GM18873 (cell line): Measurements from ENCODE around the gene CCDC170.
"Not testable (repeated sequence)": the region's sequence is repeated elsewhere in the genome, so short reads cannot be mapped to it uniquely, and the experiment has no call there.

Source experiments
- ATAC-seq: cut with Tn5 transposase; IDR thresholded peaks from one replicate; pipeline ENCODE4 v1.9.1; 2021; ENCODE audit warnings: mild to moderate bottlenecking, moderate library complexity, moderate number of reproducible peaks; ENCODE audit not compliant: unreplicated experiment, low FRiP score

The CCDC170 gene, protein sequence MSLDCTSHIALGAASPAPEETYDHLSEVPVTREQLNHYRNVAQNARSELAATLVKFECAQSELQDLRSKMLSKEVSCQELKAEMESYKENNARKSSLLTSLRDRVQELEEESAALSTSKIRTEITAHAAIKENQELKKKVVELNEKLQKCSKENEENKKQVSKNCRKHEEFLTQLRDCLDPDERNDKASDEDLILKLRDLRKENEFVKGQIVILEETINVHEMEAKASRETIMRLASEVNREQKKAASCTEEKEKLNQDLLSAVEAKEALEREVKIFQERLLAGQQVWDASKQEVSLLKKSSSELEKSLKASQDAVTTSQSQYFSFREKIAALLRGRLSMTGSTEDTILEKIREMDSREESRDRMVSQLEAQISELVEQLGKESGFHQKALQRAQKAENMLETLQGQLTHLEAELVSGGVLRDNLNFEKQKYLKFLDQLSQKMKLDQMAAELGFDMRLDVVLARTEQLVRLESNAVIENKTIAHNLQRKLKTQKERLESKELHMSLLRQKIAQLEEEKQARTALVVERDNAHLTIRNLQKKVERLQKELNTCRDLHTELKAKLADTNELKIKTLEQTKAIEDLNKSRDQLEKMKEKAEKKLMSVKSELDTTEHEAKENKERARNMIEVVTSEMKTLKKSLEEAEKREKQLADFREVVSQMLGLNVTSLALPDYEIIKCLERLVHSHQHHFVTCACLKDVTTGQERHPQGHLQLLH

DNA sequence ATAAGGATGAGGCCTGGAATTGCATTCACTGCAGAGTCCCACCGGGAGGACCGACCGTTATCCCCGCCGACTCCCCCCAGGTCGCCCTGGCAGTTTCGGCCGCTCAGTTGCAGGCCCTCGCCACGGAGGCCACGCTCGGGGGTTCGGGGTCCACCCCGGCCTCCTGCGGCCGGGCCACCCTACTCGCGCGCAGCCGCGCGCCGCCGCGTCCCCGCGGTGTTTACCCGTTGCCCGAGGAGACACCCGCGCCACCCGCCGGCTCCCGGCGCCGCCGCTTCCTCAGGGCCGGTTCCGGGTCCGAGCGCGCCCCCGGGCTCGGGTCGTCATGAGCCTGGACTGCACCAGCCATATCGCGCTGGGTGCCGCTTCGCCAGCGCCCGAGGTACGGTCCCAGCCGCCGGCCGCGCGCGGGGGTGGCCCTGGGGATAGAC is at the start of gene CCDC170:
Gene CCDC170 (plus strand): TSS at position 214 of the 431 bp plus-strand sequence. CDS start 112 bp downstream, at position 326.
- ATAC-seq: no peak

DNA sequence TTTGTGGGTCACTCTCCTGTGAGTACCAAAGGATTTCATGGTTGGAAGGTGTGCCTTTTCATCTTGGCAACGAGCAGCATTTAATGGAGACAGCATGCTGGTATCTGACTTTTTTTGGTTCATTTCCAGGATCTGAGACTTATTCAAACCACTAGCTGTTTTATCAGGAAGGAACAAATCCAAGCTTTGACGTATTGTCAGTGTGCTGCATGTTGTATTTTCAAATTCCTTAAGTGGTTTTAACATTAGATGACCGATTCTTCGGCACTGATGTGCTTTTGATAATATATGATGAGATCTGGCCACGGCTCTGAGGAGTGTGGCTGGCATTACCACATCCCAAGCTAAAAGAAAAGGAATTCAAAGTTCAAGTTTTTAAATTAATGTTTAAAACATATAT is 48.3 kb upstream of the CCDC170 start:
- ATAC-seq: no peak

DNA sequence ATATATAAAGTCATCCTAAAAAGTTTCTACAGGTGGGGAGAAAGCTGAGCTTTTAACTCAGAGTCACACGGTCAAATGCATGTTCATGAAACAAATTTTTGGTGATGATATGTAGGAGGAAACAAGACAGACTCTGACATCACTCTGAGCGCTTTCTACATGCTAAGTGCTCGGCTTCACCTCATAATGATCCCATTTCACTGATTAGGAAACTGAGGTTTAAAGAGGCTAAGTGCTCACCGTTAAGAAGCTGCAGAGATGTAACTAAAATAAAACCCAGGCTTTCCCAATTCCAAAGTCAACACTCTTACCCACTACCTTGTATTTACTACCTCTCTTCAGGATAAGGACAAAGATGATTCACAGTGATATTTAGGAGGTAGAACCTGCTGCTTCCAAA is 46.6 kb upstream of the CCDC170 start:
- ATAC-seq: no peak

DNA sequence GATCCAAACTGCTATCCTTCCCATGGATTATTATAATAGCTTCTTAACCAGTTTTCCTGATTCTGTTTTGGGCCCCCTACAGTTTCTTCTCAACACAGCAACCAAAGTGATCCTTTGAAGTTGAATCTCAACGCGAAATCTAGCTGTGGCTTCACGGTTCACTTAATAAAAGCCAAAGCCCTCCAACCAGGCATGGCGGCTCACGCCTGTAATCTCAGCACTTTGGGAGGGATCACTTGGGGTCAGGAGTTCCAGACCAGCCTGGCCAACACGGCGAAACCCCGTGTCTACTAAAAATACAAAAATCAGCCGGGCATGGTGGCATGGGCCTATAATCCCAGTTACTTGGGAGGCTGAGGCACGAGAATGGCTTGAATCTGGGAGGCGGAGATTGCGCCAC is 45.2 kb upstream of the CCDC170 start:
- no peak for ATAC-seq

DNA sequence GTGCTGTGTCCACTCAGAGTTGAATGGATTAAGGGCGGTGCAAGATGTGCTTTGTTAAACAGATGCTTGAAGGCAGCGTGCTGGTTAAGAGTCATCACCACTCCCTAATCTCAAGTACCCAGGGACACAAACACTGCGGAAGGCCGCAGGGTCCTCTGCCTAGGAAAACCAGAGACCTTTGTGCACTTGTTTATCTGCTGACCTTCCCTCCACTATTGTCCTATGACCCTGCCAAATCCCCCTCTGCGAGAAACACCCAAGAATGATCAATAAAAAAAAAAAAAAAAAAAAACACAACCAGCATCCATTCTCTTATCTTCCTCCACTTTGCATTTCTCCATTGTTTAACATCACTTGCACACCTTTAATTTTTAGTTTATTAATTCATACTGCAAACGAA is 42.9 kb upstream of the CCDC170 start:
- not testable (repeated sequence) for ATAC-seq

DNA sequence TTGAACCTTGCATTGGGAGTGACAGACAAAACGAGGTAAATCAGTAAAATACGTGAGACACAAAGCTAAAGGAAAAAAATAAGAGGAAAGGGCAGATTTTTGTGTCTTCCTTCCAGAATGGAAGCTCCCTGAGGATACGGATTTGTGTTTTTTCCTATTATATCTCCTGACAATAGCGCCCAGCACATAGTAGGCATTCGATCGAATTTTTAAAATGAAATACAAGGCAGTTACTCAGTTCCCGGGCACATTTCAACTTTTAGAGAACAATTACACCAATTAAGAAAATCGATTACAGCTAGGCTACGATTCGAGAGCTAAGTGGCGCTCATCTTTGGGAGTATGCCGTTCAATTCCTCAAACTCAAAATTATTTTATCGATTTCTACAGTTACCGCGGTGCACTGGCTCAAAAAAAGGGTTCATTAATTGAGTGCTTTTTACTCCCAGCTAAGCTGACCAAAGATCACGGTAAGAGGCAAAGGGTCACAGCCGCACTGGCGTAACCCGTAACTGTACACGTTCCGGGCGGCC is 42.3 kb upstream of the CCDC170 start:
- ATAC-seq: no peak

DNA sequence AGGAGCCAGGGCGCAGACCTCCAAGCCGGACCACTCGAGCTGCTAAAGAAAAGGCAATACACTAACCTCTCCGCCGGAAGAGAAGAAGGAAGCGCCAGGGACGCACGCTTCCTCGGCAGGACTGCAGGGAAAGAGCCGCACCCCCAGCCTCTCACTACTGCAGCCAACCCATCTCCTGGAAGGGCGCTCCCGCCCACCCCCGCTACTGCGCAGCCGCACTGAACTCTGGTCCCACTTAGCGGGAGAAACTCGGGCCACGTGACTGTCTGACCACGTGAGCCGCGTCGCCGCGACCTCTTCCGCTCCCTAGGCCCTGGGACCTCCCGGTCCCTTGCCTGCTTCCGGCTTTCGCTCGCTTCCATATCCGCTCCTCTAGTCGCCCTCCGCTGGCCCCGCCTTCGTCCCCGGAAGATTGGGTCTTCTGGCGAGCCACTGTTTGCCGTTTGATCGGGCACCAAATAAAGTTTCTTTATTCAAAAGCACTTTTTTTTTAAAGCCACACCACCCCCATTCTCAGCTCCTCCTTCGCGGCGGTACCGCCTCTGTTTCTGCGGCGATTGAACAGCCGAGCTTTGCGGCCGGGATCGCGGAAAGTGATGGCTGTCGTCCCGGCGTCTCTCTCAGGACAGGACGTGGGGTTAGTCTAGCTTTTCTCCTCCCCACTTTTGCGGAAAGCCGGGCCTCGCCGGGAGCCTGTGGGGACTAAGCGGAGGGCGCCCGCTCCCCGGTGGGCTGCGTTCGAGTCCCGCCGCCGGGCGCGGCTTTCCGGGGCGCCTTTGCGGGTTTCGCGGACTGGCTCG is 41.7 kb upstream of the CCDC170 start, which contains the start of gene RMND1:
Gene RMND1 (minus strand): TSS at position 177 of the 800 bp plus-strand sequence. CDS start 6,315 bp downstream, outside the sequence.
- peak; percentile 94 for ATAC-seq

DNA sequence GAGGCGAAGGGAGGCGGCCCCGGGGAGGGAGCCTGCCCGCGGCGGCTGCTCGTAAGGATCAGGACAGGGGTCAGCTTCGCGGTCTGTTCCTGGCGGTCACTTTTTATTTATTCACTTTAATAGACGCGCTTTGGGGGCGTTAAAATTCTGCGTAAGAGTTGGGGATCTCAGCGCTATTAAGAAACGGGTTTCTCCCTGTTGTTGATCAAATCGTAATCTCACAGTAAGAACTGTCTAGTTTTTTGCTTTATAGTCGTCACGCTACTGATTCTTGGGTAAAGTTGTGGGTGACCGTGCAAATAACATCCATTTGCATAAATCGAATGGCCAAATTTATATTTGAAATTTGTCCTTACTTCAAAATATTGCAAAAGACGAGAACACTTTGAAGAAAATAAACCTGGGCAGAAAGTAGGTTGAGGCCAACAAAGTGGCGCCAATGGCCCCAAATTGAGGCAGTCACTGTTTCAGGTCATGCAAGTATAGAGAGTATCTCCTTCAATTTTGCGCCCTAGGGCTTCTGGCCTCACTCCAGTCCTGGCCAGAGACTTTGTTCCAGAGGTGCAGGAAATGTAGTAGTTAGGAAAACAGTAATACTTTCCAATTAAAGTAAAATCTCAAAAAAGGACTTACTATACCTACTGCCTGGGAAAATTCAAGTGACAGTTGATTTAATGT is 40.9 kb upstream of the CCDC170 start:
- no peak for ATAC-seq

DNA sequence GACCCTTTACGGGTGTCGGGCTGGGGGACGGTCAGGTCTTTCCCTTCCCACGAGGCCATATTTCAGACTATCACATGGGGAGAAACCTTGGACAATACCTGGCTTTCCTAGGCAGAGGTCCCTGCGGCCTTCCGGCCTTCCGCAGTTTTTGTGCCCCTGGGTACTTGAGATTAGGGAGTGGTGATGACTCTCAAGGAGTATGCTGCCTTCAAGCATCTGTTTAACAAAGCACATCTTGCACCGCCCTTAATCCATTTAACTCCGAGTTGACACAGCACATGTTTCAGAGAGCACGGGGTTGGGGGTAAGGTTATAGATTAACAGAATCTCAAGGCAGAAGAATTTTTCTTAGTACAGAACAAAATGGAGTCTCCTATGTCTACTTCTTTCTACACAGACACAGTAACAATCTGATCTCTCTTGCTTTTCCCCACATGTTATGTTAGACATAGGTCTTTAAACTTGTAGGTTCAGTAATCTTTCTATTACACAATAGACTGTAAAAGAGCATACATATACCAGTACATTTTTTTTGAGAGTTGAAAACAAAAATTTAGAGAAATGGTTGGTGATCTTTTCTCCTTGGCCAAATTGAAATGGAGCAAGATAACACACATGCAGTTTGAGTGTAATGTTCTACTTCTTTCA is 37.9 kb upstream of the CCDC170 start:
- ATAC-seq: not testable (repeated sequence)

DNA sequence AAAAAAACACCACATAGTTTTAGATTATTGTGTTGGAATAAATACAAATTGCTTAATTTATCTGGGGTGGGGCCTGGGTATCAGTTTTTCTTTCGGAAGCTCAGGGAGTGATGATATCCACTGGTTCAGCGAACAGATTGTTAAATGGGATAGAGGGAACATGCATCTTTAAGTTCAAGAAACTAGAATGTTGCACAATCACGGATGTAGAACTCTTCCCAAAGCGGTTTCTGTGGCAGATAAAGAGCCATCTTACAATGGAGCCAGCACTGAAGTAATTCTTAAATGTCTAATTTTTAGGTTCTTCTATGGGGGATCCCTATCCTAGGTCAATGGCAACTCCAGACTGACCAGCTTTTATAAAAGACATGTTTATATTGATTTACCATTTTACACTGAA is 32.1 kb upstream of the CCDC170 start:
- no peak for ATAC-seq

DNA sequence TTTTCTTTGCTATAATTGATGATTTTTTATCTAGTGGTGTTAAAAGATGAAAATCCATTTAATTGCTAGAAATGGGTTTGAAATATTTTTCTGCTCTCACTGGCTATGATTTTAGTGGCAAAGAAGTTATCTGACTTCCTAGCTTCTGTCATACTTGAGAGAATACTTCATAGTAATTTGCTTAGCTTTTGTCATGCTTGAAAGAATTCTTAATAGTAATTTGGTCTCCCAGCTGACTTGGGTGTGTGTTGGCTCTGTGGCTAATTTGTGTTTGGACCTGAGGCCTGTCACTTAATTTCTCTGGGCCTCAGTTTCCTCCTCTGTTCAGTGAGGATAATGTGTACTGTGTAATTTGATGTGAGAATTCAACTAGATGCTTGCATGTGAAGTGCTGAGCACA is 29.1 kb upstream of the CCDC170 start:
- no peak for ATAC-seq

DNA sequence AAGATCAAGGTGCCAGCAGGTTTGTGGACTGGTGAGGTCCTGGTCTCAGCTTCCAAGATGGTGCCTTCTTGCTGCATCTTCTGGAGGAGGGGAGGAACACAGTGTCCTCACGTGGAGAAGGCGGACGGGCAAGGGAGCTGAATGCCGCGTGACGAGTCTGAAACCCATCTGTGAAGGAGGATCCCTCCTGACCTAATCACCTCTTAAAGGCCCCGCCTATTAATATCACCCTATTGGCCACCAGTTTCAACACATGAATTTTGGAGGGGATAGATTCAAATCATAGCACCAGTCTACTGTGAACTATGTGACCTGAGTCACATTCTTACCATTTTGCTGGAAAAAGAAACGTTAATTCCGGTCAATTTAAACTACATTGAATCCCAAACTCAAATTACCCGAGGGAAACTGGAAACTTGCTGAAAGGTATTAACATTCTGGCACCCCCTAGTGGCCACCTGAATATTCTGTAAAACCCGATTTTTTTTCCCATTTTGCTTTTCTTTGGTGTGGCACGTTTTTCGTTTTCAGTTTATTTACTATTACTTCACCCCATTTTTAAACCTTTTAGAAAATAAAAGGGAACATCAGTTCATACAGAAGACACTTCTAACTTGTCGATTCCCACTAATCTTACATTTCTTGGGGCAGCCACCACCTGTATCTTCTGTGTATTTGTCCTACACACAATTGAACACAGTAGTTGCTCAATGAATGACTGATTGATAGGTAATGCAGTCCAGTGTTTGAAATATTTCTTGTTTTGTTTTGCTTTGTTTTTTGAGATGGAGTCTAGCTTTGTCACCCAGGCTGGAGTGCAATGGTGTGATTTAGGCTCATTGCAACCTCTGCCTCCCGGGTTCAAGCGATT is 17.9 kb upstream of the CCDC170 start:
- no peak for ATAC-seq

DNA sequence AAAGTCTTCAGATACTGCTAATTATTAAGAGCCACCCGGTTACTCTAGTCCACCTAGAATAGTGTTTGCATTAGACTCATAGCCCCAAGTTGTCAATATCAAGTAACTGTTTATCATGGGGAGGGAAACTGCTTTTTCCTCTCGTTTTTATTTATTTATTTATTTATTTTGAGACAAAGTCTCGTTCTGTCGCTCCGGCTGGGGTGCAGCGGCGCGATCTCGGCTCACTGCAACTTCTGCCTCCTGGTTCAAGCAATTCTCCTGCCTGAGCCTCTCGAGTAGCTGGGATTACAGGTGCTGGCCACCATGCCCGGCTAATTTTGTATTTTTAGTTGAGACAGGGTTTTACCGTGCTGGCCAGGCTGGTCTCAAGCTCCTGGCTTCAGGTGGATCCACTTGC is 16.1 kb upstream of the CCDC170 start:
- no peak for ATAC-seq

DNA sequence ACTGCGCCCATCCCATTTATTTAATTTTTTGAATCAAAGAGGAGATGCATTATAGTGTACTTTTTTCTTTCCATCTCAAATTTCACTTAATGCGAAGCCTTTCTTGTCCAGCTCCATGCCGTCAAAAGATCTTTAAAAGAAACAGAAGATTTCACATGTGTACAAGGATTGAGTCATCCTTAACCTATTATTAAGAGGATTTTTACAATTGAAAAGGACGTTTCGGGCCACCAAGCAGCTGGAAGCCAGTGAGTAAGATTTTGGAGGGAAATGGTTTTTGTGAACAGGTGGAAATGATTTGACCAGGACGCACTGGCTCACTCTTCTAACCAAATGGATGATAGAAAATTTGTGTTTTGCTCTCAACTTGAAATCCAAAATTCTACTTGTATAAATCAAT is 15.1 kb upstream of the CCDC170 start:
- ATAC-seq: no peak

DNA sequence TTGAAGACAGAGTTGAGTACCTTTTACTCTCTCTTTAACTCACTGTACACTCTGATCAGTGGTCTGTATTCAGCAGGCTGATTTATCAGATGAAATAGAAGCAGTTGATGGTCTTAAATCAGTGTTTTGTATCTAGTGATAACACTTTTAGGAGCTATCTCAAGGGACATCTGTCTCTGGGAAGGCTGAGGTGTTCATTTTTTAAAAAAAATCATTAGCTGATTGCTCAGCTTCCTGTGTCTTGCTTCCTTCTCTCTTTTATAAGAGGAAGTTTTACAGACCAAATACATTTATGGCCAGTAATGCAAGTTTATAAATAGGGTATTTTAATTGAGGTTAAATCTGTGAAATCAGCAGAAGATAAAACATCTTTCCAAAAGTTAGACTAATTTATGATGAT is 12.0 kb upstream of the CCDC170 start:
- no peak for ATAC-seq

DNA sequence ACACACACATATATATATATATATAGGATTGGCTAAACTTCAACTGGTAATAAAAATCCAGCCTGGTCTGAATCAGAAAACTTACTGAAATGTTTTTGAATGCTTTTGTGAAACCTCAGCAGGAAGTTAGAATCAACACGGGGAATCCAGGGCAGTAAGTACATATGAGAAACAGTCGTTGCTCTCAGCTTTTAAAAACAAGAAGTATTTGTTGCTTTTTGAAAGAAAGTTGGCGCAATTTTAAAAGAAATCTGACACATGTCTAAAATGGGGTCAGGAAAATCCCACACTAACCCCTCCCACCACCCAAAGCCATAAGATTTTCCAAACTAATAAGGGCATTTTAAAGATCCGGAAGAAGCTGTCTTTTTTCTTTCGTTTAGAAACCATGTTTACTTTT is 11.5 kb upstream of the CCDC170 start:
- no peak for ATAC-seq

DNA sequence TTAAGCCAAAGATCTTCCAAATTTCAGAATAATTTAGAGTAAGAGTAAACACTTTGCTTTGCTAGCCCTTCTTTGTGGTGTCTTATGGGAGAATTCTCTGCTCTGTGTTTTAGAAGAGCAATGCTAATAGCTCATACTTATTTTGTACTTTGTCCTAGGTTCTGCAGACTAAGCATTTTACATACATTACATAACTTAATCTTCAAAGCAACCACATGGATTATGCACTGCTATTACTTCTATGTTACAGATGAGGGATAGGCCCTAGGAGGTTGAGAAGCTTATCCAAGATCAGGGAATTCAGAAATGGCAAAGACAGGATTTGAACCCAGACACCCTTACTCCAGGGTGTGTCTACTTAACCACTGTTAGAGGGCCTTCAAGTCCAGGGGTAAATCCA is 9.8 kb upstream of the CCDC170 start:
- ATAC-seq: no peak

DNA sequence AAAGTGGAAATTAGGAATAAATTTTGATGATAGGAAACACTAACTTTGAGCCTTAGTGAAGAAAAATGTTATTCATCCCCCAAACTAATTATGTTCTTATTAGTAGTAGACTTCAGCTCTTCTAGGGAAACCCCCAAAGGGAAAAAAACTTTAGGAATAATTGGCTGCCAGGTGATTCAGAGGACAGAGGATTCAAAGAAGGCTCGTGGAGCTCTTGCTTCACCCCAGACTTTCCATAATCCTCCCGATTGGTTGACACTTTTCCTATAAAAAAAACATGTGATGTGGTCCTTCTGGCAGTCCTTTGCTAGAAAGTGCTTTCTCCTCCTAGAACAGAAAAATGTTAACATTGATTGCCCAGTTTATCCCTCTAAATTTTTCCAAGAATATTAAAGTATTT is 5.6 kb upstream of the CCDC170 start:
- no peak for ATAC-seq

DNA sequence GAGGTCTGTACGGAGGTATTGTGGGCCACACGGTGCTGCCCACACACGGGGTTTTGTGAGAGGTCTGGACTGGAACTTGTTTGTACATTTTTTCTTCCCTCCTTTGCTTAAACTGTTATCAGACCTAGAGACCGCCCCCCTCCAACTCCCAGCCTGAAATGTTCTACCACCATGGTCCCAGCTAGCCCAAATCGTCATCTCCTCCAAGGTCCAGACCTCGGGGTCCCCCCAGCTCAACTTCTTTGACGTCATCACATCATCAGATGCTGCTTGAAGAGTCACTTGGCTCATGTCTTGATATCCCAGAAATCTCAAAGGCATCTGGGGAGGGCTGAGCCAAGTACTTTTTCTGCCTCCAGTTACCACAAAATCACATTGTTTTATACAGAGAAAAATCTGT is 2.8 kb upstream of the CCDC170 start:
- no peak for ATAC-seq
